Measurements from ENCODE around the gene SUPT7L. TPM values are rescaled to one million over a fixed set of nuclear protein-coding genes. Genes with fewer than 3 reads are reported as not detected.
"Not testable (repeated sequence)": the region's sequence is repeated elsewhere in the genome, so short reads cannot be mapped to it uniquely, and the experiment has no call there.

The SUPT7L gene
- total RNA-seq, 1 donor from 2014 or later: 28.1 TPM

DNA sequence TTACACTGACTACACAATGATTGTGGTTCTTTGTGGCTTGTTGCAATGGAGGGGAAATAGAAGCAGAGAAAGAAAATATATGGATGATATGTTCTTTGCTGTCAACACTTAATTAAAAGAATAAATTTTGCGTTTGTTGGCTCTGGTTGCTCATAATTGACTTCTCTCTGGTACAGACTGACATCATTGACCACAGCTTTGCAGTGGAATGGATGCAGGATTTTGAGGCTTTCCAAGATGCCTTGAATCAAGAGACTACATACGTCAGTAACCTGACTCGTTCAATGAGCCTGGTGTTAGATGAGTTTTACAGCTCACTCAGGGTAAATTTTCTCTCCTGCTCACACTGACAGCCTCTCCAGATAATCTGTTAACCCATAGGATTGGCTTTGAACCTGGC is 24.7 kb downstream of the SUPT7L start:
- no peak for DNase-seq (ENCODE audit: low spot score)

DNA sequence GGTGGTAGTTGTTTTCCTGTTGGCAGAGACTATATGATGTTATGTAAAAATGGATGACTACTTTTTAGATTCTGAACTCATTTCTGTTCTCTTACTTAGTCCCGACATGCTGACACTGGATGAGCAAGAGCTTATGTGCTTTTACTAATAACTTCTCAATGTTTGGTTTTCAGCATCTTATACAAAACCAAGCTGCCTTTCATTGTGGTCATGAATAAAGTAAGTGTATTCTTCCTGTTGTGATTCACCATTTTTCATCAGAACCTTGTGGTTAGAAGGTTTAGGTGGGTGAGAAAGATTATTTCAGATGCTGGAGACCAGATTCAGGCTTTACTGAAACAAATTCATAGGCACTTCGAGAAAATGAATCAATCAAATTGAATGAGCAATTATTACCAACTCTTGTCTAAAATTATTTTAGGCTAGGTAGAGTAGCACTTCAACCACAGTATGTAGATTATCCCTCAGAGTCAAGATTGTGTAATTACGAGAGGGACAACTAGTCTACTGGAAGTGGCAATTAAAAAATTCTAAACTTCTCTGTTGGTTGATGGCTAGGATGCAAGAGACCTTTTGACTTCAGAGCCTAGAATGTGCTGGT is 25.3 kb downstream of the SUPT7L start:
- DNase-seq (ENCODE audit: low spot score): no peak

DNA sequence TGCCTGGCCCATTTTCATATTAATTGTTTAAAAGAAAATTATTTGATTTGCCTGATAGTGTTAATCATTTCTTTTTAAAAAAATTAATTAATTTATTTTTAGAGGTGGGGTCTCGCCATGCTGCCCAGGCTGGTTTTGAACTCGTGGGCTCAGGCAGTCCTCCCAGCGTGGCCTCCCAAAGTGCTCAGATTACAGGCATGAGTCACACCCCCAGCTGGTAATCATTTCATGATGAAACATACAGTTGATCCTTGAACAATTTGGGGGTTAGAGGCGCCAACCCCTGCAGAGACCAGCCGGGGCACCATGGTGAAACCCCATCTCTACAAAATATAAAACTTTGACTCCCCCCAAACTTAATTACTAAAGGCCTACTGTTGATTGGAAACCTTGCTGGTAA is 26.6 kb downstream of the SUPT7L start:
- DNase-seq (ENCODE audit: low spot score): no peak

DNA sequence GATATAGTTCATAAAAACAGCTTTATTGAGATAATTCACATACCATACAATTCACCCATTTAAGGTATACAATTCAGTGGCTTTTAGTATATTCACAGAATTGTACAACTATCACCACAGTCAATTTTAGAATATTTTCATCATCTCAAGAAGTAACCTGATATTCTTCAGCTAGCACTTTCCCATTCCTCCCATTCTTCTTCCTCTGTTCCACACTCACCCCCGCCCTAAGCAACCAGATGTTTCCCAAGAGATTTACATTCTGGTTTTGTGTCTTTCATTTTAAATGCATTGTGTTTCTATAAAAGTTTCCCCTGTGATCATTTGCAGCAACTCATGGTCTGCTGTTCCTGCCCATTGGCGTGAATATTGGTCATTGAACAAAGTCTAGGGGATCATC is 29.1 kb downstream of the SUPT7L start:
- no peak for DNase-seq (ENCODE audit: low spot score)

DNA sequence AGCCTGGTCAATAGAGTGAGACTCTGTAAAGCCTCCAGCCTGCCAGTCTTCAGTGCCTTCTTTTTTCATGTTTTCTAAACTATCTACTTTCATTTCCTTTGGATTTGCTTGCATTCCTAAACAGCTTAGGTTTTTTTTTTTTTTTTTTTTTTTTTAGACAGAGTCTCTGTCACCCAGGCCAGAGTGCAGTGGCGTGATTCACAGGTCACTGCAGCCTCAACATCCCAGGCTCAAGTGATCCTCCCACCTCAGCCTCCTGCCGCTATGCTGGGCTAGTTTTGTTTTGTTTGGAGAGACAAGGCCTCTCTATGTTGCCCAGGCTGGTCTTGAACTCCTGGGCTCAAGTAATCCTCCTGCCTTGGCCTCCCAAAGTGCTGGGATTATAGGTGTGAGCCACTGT is 33.2 kb downstream of the SUPT7L start:
- not testable (repeated sequence) for DNase-seq (ENCODE audit: low spot score)

DNA sequence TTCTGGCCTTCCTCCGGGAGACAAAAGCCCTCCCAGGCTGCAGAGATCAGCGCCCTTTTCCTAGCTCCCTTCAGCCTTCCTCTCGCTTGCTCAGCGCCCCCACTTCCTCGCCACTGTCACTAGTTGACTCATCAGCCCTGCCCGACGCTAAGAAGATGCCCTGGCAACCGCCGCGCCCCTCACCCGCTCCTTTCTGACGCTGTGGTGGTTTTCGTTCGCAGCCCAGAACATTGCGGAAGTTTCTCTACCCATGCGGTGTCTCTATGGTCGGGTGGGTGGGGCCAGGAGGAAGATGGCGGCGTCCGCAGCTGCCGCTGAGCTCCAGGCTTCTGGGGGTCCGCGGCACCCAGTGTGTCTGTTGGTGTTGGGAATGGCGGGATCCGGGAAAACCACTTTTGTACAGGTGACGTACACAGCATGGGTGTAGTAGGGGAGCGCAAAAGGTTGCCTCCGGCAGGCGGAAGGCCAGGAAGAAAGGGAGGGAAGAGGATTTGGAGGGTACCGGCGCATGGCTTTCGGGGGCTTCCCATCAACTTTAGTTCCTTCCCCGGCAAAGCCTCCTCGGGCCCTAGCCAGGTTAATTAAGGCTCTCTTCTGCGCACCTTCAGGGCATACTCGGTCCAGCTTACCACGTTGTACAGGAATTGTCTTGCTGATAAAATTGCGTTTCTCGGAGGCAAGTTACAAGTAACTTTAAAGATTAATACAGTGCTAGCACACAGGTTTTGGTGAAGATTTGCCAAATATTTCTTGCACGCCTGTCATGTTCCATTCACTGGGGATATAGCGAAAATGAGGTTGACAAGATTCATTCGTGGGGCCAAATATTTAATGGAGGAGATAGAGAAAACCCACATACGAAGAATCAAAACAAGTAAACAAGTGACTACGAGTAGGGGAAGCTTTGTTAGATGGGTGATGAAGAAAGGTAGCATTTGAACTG is 34.4 kb downstream of the SUPT7L start, which contains the start of the genes CCDC121 and GPN1:
CCDC121 (minus strand) TSS at position 246 of the 943 bp plus-strand sequence. CDS start 1,213 bp downstream, outside the sequence.
GPN1 (plus strand) TSS at position 284 of the 943 bp plus-strand sequence; CDS start at position 293, 9 bp downstream.
- peak; percentile 95 for DNase-seq (ENCODE audit: low spot score)

DNA sequence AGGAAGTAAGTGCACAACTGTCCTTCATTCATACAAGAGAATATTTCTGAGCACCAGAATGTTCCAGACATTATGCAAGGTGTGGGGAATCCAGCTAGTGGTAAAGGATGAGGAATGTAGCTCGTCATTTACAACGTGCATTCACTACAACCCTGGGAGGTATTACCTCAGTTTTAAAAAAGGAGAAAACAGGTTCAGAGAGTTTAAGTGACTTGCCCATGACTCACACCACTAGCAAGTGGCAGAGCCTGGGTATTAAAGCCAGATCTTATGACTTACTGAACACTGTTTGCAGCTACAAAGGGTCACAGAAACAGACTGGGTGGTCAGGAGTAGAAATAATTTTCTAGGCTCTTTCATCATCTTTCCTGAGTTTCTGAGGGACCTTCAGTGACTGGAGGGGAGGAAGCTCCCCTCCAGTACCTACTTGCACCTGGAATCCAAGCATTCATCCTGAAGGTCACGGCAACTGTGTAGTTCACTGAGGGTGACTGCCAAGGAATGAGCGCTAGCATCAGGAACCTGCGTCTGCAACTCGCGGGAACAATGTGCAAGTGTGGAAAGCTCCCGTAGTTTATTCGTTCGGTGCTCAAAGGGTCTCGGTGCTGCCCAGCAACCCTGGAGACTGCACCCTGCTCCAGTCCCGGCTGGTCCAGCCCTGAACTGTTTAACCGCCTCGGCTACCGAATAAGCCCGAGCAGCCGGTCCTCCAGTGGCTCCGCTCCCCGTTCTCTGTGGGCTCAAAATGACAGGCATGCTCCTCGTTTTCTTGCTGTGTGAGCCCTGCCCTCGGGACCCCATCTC is 35.2 kb downstream of the SUPT7L start:
- DNase-seq (ENCODE audit: low spot score): no peak

DNA sequence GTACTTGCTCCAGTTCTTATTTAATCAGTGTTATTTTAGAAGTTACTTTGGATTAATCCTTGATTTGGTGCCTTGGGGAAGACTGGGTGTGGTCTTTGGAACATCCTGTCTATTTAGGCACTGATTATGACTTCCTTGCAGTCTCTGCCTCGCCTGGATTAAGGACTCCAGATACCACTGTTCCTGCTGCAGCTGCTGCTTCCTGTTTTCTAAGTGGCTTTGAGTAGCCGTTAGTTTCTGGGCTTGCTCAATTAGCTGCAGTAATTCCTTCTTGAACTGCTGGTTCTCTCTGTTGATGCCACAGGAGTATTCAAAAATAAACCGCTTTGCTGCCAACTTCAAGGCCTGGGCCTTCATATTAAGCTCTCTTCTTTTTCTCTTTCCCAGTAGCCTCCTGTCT is 36.5 kb downstream of the SUPT7L start:
- not testable (repeated sequence) for DNase-seq (ENCODE audit: low spot score)

DNA sequence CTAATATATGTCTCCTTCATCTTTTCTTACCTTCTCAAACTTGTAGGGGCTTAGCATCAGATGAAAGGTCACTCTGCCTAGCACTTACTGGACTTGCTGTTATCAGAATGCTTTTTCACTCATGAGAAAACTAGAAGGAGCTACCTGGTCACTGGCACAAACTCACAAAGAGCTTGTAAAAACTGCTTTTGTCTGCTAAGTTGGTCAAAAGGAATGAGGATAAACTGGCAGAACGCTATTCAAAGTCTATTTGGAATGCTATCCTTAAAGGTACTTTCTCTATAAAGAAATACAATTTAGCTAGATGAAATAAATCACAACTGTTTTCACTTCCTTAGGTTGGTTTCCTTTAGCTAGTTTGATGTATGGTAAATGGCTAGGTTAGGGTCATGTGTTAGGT is 37.1 kb downstream of the SUPT7L start:
- not testable (repeated sequence) for DNase-seq (ENCODE audit: low spot score)

DNA sequence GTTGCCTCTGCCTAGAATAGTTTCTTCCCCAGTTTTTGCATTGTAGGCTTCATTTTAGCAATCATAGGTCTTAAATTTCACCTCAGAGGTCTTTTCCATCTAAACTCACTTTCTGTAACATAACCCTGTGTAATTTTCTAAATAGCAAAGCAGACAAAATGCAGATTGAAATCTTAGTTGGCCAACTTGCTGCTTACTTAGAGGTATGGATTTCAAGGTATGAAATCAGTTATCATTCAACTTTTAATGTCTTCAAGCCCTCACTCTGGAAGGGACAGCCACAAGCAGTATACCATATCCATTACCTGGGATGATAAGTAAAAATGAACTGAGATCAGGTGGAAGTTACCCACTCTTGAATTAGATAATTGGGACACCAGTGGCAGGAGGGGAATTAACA is 38.5 kb downstream of the SUPT7L start:
- no peak for DNase-seq (ENCODE audit: low spot score)

DNA sequence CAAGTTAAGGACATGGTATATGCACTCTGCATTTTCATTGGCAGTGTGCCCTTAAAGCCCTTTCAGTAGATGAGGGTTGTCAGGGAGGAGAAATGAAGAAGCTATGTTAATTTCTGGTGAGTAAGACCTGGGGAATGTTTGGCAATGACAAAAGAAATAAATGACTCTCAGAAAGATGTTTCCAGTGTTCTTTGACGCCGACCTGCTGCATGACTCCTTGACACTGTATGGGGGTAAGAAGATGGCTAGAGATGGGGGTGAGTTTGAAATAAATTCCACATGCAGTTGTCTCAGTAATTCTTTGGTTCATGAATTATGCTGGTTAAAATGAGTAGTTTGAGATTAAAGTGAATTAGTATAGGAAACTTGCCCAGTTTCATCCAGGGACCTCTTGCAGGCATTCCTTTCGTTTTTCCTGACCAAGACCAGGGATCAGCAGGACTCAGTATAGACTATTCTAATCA is 40.5 kb downstream of the SUPT7L start:
- DNase-seq (ENCODE audit: low spot score): no peak

DNA sequence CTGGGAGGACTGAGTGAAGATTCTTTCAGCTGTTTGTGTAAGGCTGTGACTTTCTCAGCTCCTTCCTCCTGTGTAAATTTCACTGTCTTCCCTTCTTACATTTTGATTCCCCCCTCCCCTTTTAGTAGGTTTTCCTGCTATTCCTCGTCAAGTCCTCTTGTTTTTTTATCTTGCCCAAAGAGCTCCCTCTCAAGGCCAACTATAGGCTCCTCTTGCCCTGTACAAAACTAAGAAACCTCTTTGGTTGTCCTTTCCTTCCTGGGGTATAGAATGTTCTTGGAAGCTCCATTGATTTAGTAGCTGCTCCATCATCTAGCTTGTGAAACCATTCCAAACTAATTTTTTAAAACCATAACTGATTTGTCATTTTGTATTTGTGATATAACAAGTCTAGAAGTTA is 41.9 kb downstream of the SUPT7L start:
- DNase-seq (ENCODE audit: low spot score): no peak

DNA sequence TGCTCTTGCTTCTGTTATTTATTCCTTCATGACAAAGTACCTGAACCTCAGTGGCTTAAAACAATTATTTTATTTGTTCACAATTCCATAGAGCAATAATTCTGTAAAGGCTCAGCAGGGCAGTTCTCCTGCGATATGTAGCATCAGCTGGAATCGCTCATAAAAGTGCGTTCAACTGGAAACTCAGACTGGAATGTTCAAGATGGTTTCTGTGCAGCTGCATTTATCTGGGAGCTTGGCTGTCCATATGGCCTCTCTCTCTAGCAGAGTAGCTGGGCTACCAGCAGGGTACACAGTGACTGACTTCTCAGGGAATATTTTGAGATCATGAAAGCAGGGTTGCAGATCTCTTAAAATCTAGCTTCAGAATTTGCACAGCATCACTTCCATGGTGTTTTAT is 48.1 kb downstream of the SUPT7L start:
- DNase-seq (ENCODE audit: low spot score): no peak

DNA sequence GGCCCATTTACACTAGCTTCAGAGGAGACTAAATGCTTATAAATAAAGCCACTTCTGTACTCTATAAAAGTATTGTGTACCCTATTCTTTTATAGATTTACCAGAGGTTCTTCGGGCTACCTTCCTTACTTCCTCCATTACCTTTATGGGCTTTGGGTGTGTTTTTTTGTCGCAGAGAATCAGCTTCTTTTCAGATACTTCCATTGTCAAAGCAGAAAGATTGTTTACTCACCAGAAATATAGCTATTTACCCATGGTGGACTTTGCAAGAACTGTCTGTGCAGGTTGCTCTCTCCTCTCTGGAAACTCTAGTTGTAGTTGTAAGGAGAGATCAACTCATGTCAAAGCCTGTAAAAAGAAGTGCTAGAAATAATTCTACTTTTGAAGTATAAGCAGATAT is 49.4 kb downstream of the SUPT7L start:
- DNase-seq (ENCODE audit: low spot score): no peak

DNA sequence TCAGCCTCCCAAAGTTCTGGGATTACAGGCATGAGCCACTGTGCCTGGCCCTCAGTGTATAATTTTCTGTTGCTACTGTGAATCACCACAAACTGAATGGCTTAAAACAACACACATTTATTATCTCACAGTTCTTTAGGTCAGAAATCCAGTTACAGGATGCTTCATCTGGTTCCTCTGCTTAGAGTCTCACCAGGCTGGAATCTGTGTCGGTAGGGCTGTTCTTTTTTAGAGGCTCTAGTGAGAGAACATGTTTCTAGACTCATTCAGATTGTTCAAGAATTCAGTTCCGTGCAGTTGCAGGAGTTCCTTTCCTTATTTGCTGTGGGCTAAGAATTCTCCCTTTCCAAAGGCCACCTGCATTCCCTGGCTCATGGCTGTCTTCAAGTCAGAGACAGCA is 56.8 kb downstream of the SUPT7L start:
- no peak for DNase-seq (ENCODE audit: low spot score)

Other genes with a start within 250 kb of the SUPT7L start
- gene NRBP1, start 235.0 kb downstream of the SUPT7L start, total RNA-seq: 92.9 TPM
- gene KRTCAP3, start 221.2 kb downstream of the SUPT7L start, total RNA-seq: 0.48 TPM
- 21.4 TPM for gene IFT172, start 173.9 kb downstream of the SUPT7L start, total RNA-seq
- 136 TPM for gene FNDC4, start 168.4 kb downstream of the SUPT7L start, total RNA-seq
- gene GCKR, start 166.8 kb downstream of the SUPT7L start, total RNA-seq: 4.2 TPM
- 16.6 TPM for gene ZNF512, start 80.6 kb downstream of the SUPT7L start, total RNA-seq
- gene CCDC121, start 34.6 kb downstream of the SUPT7L start, total RNA-seq: 2.2 TPM
- 23.1 TPM for gene GPN1, start 34.6 kb downstream of the SUPT7L start, total RNA-seq
- gene SLC4A1AP, start 275 bp upstream of the SUPT7L start, total RNA-seq: 18.0 TPM
- 71.1 TPM for gene MRPL33, start 108.1 kb upstream of the SUPT7L start, total RNA-seq
- 6.5 TPM for gene RBKS, start 226.8 kb upstream of the SUPT7L start, total RNA-seq
- 36.0 TPM for gene BABAM2, start 227.1 kb upstream of the SUPT7L start, total RNA-seq